Activated naive CD4-positive, alpha-beta T cell treated with anti-CD3 and anti-CD28 coated beads, Interleukin-2, amount 10 ng/mL, durations not matched to agents 7 days and 5 days (primary cell): ENCODE measurements around the gene PIGK.

Experiments
- CTCF ChIA-PET: fragments of 350-600 bp; sonication (Branson Sonifier 250); formaldehyde crosslinking; loops from one replicate; lab custom pipeline; 2021; ENCODE audit warnings: antibody characterized with exemption; lab: Charles Lee
- DNase-seq: peaks from one replicate; pipeline ENCODE4 v3.0.0-alpha.2; 2020
- H3K27ac Mint-ChIP-seq: one replicate; pipeline ENCODE4 v1.8.0; 2021; ENCODE audit warnings: mild to moderate bottlenecking, moderate library complexity, mixed read lengths
- H3K27me3 Mint-ChIP-seq: one replicate; pipeline ENCODE4 v1.8.0; 2021; ENCODE audit warnings: mild to moderate bottlenecking, mixed read lengths
- H3K36me3 Mint-ChIP-seq: one replicate; pipeline ENCODE4 v1.8.0; 2021; ENCODE audit warnings: mixed read lengths
- H3K4me1 Mint-ChIP-seq: one replicate; pipeline ENCODE4 v1.8.0; 2021; ENCODE audit warnings: mixed read lengths
- H3K4me3 Mint-ChIP-seq: one replicate; pipeline ENCODE4 v1.8.0; 2021; ENCODE audit warnings: mild to moderate bottlenecking, moderate library complexity, mixed read lengths
- H3K9me3 Mint-ChIP-seq: one replicate; pipeline ENCODE4 v1.8.0; 2021; ENCODE audit warnings: mixed read lengths

Gene PIGK

GRCh38 chr1:77103486-77103885 is 115.7 kb downstream of the PIGK start:
- H3K27me3 Mint-ChIP-seq, result no peaks in the 10 kb centered on the region
- H3K4me1 Mint-ChIP-seq, result no peaks in the 10 kb centered on the region
- no peak overlapping the region for H3K27ac Mint-ChIP-seq
- no peak for DNase-seq
- no peaks in the 10 kb centered on the region for H3K9me3 Mint-ChIP-seq
- no peak overlapping the region for H3K4me3 Mint-ChIP-seq
- no peaks in the 10 kb centered on the region for H3K36me3 Mint-ChIP-seq
- CTCF ChIA-PET, result interaction anchor here (0.6 kb wide), 1 partner anchor 226 kb away, joined by 4 read pairs; no protein-coding TSS in a partner anchor

- H3K4me1 Mint-ChIP-seq, result no peaks in the 10 kb centered on the region
- CTCF ChIA-PET, result no interaction called here
Observed at GRCh38 chr1:77100875-77101274, 118.4 kb downstream of the PIGK start.

GRCh38 chr1:77096496-77097255 is 122.6 kb downstream of the PIGK start:
- no peaks in the 10 kb centered on the region for H3K27me3 Mint-ChIP-seq
- no peak overlapping the region for H3K27ac Mint-ChIP-seq
- H3K9me3 Mint-ChIP-seq, result no peaks in the 10 kb centered on the region
- H3K4me3 Mint-ChIP-seq, result no peak overlapping the region
- CTCF ChIA-PET, result interaction anchor here (0.6 kb wide), 1 partner anchor 602 kb away, joined by 4 read pairs; no protein-coding TSS in a partner anchor
- no peaks in the 10 kb centered on the region for H3K4me1 Mint-ChIP-seq
- no peak for DNase-seq
- no peaks in the 10 kb centered on the region for H3K36me3 Mint-ChIP-seq

More at GRCh38 chr1:77100875-77101274, 118.4 kb downstream of the PIGK start:
- no peaks in the 10 kb centered on the region for H3K27me3 Mint-ChIP-seq
- H3K4me3 Mint-ChIP-seq, result no peak overlapping the region
- H3K9me3 Mint-ChIP-seq, result no peaks in the 10 kb centered on the region
- H3K27ac Mint-ChIP-seq, result no peak overlapping the region
- H3K36me3 Mint-ChIP-seq, result no peaks in the 10 kb centered on the region
- no peak for DNase-seq

DNA sequence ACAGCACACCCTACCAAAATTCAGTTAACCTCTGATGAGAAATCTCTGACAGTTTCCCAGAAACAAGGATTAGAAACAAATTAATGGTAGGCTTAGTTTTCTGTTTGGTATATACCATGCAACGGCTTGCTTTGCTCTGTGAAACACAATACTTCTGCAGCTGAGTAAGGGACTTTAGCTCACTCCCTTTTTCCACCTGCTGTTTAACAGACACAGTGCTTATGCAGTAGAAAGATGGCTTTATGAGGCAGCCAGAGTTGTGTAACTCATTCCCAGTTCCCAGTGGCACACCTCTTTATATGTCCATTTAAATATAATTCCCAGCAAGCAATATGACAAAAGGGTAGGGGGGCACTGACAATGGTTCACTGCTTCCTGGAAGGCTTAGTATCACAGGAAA is 124.0 kb downstream of the PIGK start:
- H3K4me3 Mint-ChIP-seq, result no peak overlapping the region
- no peak for DNase-seq
- no peak overlapping the region for H3K27ac Mint-ChIP-seq
- no peaks in the 10 kb centered on the region for H3K9me3 Mint-ChIP-seq
- H3K36me3 Mint-ChIP-seq, result no peaks in the 10 kb centered on the region
- no peaks in the 10 kb centered on the region for H3K27me3 Mint-ChIP-seq
- CTCF ChIA-PET, result no interaction called here
- no peaks in the 10 kb centered on the region for H3K4me1 Mint-ChIP-seq

GRCh38 chr1:77089756-77090155 is 129.5 kb downstream of the PIGK start:
- Mint-ChIP-seq H3K9me3 (no peaks in the 10 kb centered on the region), H3K4me3 (no peak overlapping the region), H3K27me3 (no peaks in the 10 kb centered on the region), H3K27ac (no peak overlapping the region), H3K36me3 (no peaks in the 10 kb centered on the region), H3K4me1 (no peaks in the 10 kb centered on the region)
- CTCF ChIA-PET, result interaction anchor here (0.6 kb wide), 1 partner anchor 15 kb away, joined by 3 read pairs; no protein-coding TSS in a partner anchor
- no peak for DNase-seq

DNA sequence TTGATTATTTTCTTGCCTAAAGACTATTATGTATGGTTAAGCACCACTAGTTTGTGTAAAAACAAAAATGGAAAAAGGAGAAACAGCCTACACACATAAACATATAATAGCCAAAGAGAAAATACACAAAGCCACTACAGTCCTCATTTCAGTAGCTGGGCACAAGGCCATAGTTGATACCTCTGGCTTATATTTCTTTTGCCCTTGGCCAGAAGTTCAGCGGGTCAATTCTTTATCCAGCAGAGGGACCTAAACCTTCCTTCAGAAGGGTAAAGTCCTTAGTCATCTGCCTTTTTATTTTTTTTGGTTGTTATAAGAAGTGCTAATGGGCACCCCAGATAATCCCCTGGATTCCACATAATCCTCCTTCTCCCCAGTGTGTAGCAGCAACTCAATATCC is 134.1 kb downstream of the PIGK start:
- H3K27ac Mint-ChIP-seq, result no peak overlapping the region
- H3K9me3 Mint-ChIP-seq, result no peaks in the 10 kb centered on the region
- H3K27me3 Mint-ChIP-seq, result peaks cover 3% of the 10 kb centered on the region
- H3K4me1 Mint-ChIP-seq, result no peaks in the 10 kb centered on the region
- no peaks in the 10 kb centered on the region for H3K36me3 Mint-ChIP-seq
- H3K4me3 Mint-ChIP-seq, result no peak overlapping the region
- DNase-seq, result no peak
- CTCF ChIA-PET, result no interaction called here

DNA sequence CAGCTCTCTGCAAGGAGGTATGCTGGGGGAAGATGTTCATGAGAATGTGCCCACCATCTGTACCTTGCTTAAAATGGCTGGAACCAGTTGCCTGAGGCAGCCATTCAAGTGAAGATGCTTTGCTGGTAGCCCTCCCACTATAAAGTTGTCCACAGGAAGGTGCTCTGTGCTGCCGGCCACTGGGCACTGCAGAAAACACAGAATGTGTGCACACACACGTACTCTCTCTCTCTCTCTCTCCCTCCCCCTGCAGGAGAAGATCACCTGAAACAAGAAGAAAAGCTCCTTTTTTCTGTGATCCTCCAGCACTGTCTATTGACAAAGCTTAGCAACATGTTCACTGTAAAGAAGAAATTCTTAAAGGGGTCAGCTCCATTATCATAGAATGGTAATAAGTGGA is 134.8 kb downstream of the PIGK start:
- Mint-ChIP-seq H3K27me3 (peaks cover 4% of the 10 kb centered on the region), H3K9me3 (no peaks in the 10 kb centered on the region), H3K36me3 (no peaks in the 10 kb centered on the region), H3K4me1 (no peaks in the 10 kb centered on the region), H3K4me3 (no peak overlapping the region), H3K27ac (no peak overlapping the region)
- DNase-seq, result no peak
- CTCF ChIA-PET, result no interaction called here

GRCh38 chr1:77081834-77082233 is 137.4 kb downstream of the PIGK start:
- H3K27ac Mint-ChIP-seq, result no peak overlapping the region
- H3K27me3 Mint-ChIP-seq, result peaks cover 4% of the 10 kb centered on the region

GRCh38 chr1:77076759-77077158 is 142.5 kb downstream of the PIGK start:
- Mint-ChIP-seq H3K9me3 (no peaks in the 10 kb centered on the region), H3K27me3 (peaks cover 4% of the 10 kb centered on the region), H3K36me3 (no peaks in the 10 kb centered on the region), H3K4me1 (no peaks in the 10 kb centered on the region), H3K27ac (no peak overlapping the region), H3K4me3 (no peak overlapping the region)
- DNase-seq, result no peak
- CTCF ChIA-PET, result no interaction called here

More at GRCh38 chr1:77081834-77082233, 137.4 kb downstream of the PIGK start:
- Mint-ChIP-seq H3K4me3 (no peak overlapping the region), H3K4me1 (no peaks in the 10 kb centered on the region), H3K36me3 (no peaks in the 10 kb centered on the region), H3K9me3 (no peaks in the 10 kb centered on the region)
- no peak for DNase-seq
- CTCF ChIA-PET, result interaction anchor here (0.6 kb wide), 1 partner anchor 1062 kb away, joined by 4 read pairs; no protein-coding TSS in a partner anchor

DNA sequence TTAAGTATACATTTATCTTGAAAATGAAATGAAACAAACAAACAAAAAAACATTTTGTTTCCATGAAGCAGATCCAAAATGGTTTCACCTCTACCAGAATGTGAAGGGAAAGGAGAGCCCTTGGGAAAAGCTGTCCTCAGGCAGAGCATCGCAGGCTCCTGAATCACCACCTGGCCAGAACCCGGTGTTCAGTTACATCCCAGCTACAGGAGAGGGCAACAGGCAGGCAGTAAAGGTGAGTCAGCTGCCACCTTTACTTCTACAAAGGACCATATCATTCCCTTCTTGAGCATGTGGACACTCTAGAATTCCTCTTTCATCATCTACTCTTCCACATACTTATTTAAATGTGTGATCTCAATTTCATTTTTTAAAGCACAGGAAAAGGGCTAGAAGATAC is 151.2 kb downstream of the PIGK start:
- Mint-ChIP-seq H3K27me3 (no peaks in the 10 kb centered on the region), H3K4me3 (no peak overlapping the region), H3K9me3 (no peaks in the 10 kb centered on the region), H3K4me1 (no peaks in the 10 kb centered on the region), H3K27ac (no peak overlapping the region), H3K36me3 (no peaks in the 10 kb centered on the region)
- CTCF ChIA-PET, result no interaction called here
- DNase-seq, result no peak

DNA sequence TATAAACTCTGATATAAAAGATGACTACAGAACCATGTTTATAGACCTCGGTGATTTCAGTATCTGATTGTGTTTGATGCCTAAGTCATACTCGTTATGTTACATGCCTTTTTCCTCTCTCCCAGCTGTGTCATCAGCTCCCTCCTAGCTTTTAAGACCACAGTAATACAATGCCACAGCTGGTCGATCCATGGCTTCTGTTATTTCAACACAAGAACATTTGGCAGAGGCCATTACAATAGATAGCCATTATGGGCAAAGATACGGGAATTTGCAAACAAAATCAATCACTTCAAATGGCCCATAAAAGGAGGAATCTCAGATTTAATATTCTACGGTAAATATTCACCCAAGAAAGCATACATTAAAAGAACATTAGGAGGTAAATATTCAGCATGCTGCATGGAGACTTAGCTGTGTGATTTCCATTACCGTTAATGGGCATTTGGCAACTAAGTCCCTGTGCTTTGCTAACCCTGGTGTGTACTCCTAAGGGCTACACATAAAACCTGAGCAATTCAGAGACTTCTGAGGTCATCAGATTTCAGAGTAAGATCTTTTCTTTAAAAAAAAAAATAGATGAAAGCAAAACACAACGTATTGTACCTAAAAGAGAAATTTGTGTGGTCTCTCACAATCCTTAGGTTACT is 153.4 kb downstream of the PIGK start:
- no peaks in the 10 kb centered on the region for H3K27me3 Mint-ChIP-seq

GRCh38 chr1:77064246-77064645 is 155.0 kb downstream of the PIGK start:
- no peaks in the 10 kb centered on the region for H3K4me1 Mint-ChIP-seq
- H3K27me3 Mint-ChIP-seq, result peaks cover 7% of the 10 kb centered on the region
- no peak for DNase-seq
- H3K27ac Mint-ChIP-seq, result no peak overlapping the region
- CTCF ChIA-PET, result no interaction called here
- no peaks in the 10 kb centered on the region for H3K36me3 Mint-ChIP-seq
- H3K4me3 Mint-ChIP-seq, result no peak overlapping the region
- no peaks in the 10 kb centered on the region for H3K9me3 Mint-ChIP-seq

More for the DNA sequence above, 153.4 kb downstream of the PIGK start:
- no peaks in the 10 kb centered on the region for H3K9me3 Mint-ChIP-seq
- CTCF ChIA-PET, result no interaction called here
- no peaks in the 10 kb centered on the region for H3K4me1 Mint-ChIP-seq
- no peak for DNase-seq
- no peak overlapping the region for H3K27ac Mint-ChIP-seq
- no peaks in the 10 kb centered on the region for H3K36me3 Mint-ChIP-seq
- H3K4me3 Mint-ChIP-seq, result no peak overlapping the region

DNA sequence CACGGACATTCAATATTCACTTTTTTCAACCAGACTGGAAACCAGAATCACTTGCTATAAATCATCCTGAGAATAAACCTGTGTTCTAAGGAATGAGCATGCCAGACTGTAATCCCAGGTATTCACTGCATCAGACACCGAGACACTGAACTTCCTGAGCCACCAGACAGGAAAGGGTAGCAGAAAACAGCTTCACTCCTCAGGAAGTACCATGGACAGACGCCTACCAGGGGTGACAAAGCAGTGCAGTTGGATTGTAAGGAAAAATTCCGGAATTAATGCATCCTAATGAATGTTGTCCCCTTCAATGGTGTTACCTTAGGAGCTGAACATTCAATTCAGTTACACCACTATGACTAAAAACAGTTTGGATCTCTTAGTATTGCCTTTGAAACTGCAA is 156.1 kb downstream of the PIGK start:
- CTCF ChIA-PET, result no interaction called here
- no peaks in the 10 kb centered on the region for H3K9me3 Mint-ChIP-seq
- peaks cover 7% of the 10 kb centered on the region for H3K27me3 Mint-ChIP-seq
- H3K27ac Mint-ChIP-seq, result no peak overlapping the region
- no peak overlapping the region for H3K4me3 Mint-ChIP-seq
- no peak for DNase-seq
- no peaks in the 10 kb centered on the region for H3K4me1 Mint-ChIP-seq
- no peaks in the 10 kb centered on the region for H3K36me3 Mint-ChIP-seq

DNA sequence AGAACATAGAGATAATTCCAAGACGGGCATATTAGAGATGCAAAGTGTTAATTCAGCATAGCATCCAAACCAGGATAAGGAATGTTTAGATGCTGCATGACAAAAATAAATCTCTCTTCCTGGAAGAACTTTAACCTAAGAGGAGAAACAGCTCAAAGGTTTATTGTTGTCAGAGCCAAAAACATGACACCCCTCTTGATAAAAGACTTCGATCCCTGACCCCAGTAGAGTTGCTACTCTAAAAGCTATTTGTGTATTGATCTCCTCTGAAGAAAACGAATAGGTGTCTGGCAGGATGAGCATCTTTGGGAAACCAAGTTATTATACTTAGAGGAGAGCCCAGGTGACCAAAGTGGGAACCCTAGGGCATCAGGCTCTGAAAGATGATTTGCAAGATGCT is 158.1 kb downstream of the PIGK start:
- no peak overlapping the region for H3K27ac Mint-ChIP-seq
- no peak for DNase-seq
- CTCF ChIA-PET, result interaction anchor here (1.2 kb wide), 1 partner anchor 14 kb away, joined by 4 read pairs; no protein-coding TSS in a partner anchor
- no peaks in the 10 kb centered on the region for H3K4me1 Mint-ChIP-seq
- no peak overlapping the region for H3K4me3 Mint-ChIP-seq
- H3K36me3 Mint-ChIP-seq, result no peaks in the 10 kb centered on the region
- peaks cover 7% of the 10 kb centered on the region for H3K27me3 Mint-ChIP-seq
- H3K9me3 Mint-ChIP-seq, result no peaks in the 10 kb centered on the region

DNA sequence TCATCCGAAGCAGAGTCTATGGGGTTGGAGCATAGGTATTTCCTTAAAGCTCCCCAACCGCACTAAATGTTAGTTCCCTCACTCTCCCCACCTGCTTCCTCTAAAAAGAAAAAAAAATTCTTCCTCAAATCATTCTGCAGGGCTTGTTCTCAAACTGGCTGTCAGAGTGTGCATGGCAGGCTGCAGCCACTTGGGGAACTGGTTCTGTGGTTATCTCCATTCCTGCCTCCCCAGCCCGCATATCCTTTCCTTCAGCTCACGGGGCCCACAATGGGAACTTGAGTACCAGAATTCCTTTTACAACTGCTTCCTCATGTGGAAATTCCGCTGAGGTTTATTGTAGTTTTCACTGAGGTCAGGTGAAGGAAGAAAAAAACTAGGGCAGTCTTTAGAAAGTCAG is 159.2 kb downstream of the PIGK start:
- CTCF ChIA-PET, result interaction anchor here (1.2 kb wide), 1 partner anchor 13 kb away, joined by 4 read pairs; no protein-coding TSS in a partner anchor
- DNase-seq, result no peak
- no peaks in the 10 kb centered on the region for H3K9me3 Mint-ChIP-seq
- H3K27ac Mint-ChIP-seq, result no peak overlapping the region
- no peaks in the 10 kb centered on the region for H3K4me1 Mint-ChIP-seq
- H3K4me3 Mint-ChIP-seq, result no peak overlapping the region
- H3K27me3 Mint-ChIP-seq, result peaks cover 7% of the 10 kb centered on the region
- no peaks in the 10 kb centered on the region for H3K36me3 Mint-ChIP-seq
